ENCODE results near the gene ABI3BP.

ABI3BP gene

GRCh38 chr3:100879195-100879810 lies 113.9 kb downstream of the ABI3BP start:
- DNase-seq: no peak

- DNase-seq: no peak
Measured at GRCh38 chr3:100877286-100877685, 115.9 kb downstream of the ABI3BP start.

- DNase-seq: no peak
Measured at GRCh38 chr3:100875239-100875638, 118.0 kb downstream of the ABI3BP start.

- DNase-seq: no peak
Measured at GRCh38 chr3:100873611-100874010, 119.6 kb downstream of the ABI3BP start.

GRCh38 chr3:100871306-100871705 lies 121.9 kb downstream of the ABI3BP start:
- DNase-seq: no peak

GRCh38 chr3:100869787-100870186 lies 123.4 kb downstream of the ABI3BP start:
- no peak for DNase-seq

- no peak for DNase-seq
Measured at GRCh38 chr3:100868894-100869293, 124.3 kb downstream of the ABI3BP start.

GRCh38 chr3:100868096-100868495 lies 125.1 kb downstream of the ABI3BP start:
- no peak for DNase-seq

GRCh38 chr3:100865442-100865841 lies 127.8 kb downstream of the ABI3BP start:
- no peak for DNase-seq

- DNase-seq: no peak
Measured at GRCh38 chr3:100864471-100865250, 128.6 kb downstream of the ABI3BP start.

- DNase-seq: no peak
Measured at GRCh38 chr3:100857863-100858262, 135.4 kb downstream of the ABI3BP start.

- DNase-seq: no peak
Measured at GRCh38 chr3:100856821-100857220, 136.4 kb downstream of the ABI3BP start.

GRCh38 chr3:100852840-100853239 lies 140.4 kb downstream of the ABI3BP start:
- DNase-seq: no peak

- DNase-seq: no peak
Measured at GRCh38 chr3:100850701-100851100, 142.5 kb downstream of the ABI3BP start.

- DNase-seq: no peak
Measured at GRCh38 chr3:100850156-100850555, 143.1 kb downstream of the ABI3BP start.

- no peak for DNase-seq
Measured at GRCh38 chr3:100844063-100844936, 148.9 kb downstream of the ABI3BP start.

GRCh38 chr3:100838157-100838556 lies 155.1 kb downstream of the ABI3BP start:
- no peak for DNase-seq

- DNase-seq: no peak
Measured at GRCh38 chr3:100836661-100837060, 156.6 kb downstream of the ABI3BP start.

- no peak for DNase-seq
Measured at GRCh38 chr3:100834332-100834731, 158.9 kb downstream of the ABI3BP start.

GRCh38 chr3:100833483-100833882 lies 159.7 kb downstream of the ABI3BP start:
- no peak for DNase-seq

- DNase-seq: no peak
Measured at GRCh38 chr3:100831629-100832028, 161.6 kb downstream of the ABI3BP start.

GRCh38 chr3:100830931-100831330 lies 162.3 kb downstream of the ABI3BP start:
- no peak for DNase-seq

GRCh38 chr3:100825574-100825973 lies 167.6 kb downstream of the ABI3BP start:
- no peak for DNase-seq

- DNase-seq: no peak
Measured at GRCh38 chr3:100815583-100815982, 177.6 kb downstream of the ABI3BP start.

Data from NCI-H2171 treated with DMSO at 0.1 percent for 48 hours (cell line).